ENCODE results near the gene CCDC51.
"Not testable (repeated sequence)": the region's sequence is repeated elsewhere in the genome, so short reads cannot be mapped to it uniquely, and the experiment has no call there.

Gene CCDC51

GRCh38 chr3:48465531-48466378 is 25.8 kb upstream of the CCDC51 start:
- peak; percentile 82 for DNase-seq

GRCh38 chr3:48465237-48465530 is 25.3 kb upstream of the CCDC51 start:
- no peak for DNase-seq

GRCh38 chr3:48464713-48465221 is 24.8 kb upstream of the CCDC51 start:
- DNase-seq, result no peak

- DNase-seq, result no peak
Measured at GRCh38 chr3:48463703-48464102, 23.8 kb upstream of the CCDC51 start.

- not testable (repeated sequence) for DNase-seq
Measured at GRCh38 chr3:48461767-48462166, 21.8 kb upstream of the CCDC51 start.

- DNase-seq, result no peak
Measured at GRCh38 chr3:48460517-48460902, 20.6 kb upstream of the CCDC51 start.

GRCh38 chr3:48459773-48460516 is 20.0 kb upstream of the CCDC51 start:
- no peak for DNase-seq

GRCh38 chr3:48459331-48459730 is 19.4 kb upstream of the CCDC51 start:
- no peak for DNase-seq

- DNase-seq, result no peak
Measured at GRCh38 chr3:48456456-48456855, 16.5 kb upstream of the CCDC51 start.

- no peak for DNase-seq
Measured at GRCh38 chr3:48451270-48451669, 11.4 kb upstream of the CCDC51 start.

- DNase-seq, result peak; percentile 89
Measured at GRCh38 chr3:48446425-48447193, 6.7 kb upstream of the CCDC51 start, which contains the start of gene ATRIP. Gene ATRIP, plus strand, starts transcription at chr3:48446737. Its CDS starts 109 bp downstream, at chr3:48446846.

- DNase-seq, result no peak
Measured at GRCh38 chr3:48446043-48446424, 6.1 kb upstream of the CCDC51 start.

GRCh38 chr3:48445277-48445882 is 5.5 kb upstream of the CCDC51 start:
- no peak for DNase-seq

GRCh38 chr3:48441940-48442339 is 2.0 kb upstream of the CCDC51 start:
- no peak for DNase-seq

GRCh38 chr3:48440590-48440958 is 655 bp upstream of the CCDC51 start:
- no peak for DNase-seq

GRCh38 chr3:48437812-48438211 is 2.1 kb downstream of the CCDC51 start:
- DNase-seq, result no peak

GRCh38 chr3:48436855-48437254 is 3.1 kb downstream of the CCDC51 start:
- no peak for DNase-seq

- DNase-seq, result no peak
Measured at GRCh38 chr3:48436477-48436787, 3.5 kb downstream of the CCDC51 start.

GRCh38 chr3:48435774-48436476 is 4.0 kb downstream of the CCDC51 start:
- DNase-seq, result peak; percentile 90

GRCh38 chr3:48435223-48435595 is 4.7 kb downstream of the CCDC51 start:
- no peak for DNase-seq

GRCh38 chr3:48434591-48435222 is 5.2 kb downstream of the CCDC51 start:
- peak; percentile 18 for DNase-seq
